Stimulated activated CD8-positive, alpha-beta memory T cell treated with anti-CD3 and anti-CD28 coated beads, Interleukin-15, amount 100 ng/mL, for 48 hours (primary cell): ENCODE data around the gene PALMD.

ENCODE experiments used
- DNase-seq, 2 donors: peaks; one replicate each; pipeline ENCODE4 v3.0.0-alpha.2; 2020; ENCODE audit warnings: low read depth in 2 of 2

PALMD gene

GRCh38 chr1:99696616-99697015 lies 50.7 kb downstream of the PALMD start:
- no peak for DNase-seq

DNA sequence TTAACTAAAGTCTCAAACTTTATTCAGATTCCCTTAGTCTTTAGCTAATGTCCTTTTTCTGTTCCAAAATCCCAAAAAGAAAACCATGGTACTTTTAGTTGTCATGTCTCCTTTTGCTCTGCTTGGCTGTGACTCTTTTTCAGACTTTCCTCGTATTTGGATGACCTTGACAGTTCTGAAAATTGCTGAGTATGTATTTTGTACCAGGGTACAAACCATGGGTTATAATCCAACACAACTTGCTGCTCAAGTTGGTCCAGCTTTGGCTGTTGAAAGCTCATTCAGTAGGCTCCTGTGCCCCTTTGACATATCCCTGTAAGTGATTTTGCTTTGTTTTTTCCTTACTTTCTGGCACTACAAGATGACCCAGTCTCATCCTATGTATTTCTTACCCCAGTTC lies 51.7 kb downstream of the PALMD start:
- no peak for DNase-seq

GRCh38 chr1:99700020-99700419 lies 54.1 kb downstream of the PALMD start:
- DNase-seq: no peak

- DNase-seq: no peak
Observed at GRCh38 chr1:99702221-99702620, 56.3 kb downstream of the PALMD start.

DNA sequence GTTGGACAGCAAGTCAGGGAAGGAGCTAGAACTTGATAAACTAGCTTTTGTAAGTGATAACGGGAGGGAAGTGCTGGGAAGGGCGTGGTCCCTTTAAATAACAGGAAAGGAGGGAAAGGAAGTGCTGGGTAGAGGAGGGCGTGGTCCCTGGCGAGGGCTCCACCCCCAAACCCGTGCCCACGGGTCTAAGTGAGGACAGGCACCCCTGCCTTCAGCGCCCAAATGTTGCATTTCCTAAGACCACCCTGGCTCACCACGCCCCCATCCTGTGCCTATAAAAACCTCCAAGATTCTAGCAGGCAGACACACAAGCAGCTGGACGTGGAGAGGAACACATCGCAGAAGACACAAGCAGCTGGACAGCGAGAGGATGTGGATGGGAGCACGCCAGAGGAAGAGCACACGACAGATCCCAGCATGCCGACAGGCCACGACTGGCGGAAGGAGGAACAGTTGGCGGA lies 58.5 kb downstream of the PALMD start:
- no peak for DNase-seq

- DNase-seq: no peak
Observed at GRCh38 chr1:99705385-99705784, 59.5 kb downstream of the PALMD start.

DNA sequence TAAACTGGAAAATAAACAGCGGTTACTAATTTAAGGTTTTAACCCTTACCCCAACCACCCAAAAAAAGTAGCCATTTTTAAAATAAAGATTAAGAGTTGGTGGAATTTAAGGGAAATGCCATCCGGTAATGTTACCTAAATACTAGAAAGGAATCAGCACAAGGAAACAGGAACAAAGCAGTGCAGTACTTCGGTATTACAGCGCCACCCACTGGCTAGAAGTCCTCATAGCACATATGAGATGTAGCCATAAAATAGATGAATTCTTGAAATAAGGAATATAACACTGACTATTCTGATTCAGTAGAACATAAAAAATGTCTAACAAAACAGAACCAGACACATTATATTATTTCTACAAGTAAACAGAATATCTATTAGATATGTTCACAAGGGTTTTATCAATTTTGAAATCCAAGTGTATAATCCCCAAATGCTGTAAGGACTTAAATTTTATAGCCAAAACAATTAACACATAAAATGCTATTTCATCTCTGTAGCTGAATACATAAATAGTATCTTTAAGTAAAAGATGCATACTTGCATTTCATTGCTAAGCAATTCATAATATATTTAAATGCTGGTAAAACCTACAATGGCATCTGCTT lies 61.7 kb downstream of the PALMD start:
- DNase-seq: peak; percentile 16 to 25

GRCh38 chr1:99710994-99711393 lies 65.1 kb downstream of the PALMD start:
- DNase-seq: no peak

DNA sequence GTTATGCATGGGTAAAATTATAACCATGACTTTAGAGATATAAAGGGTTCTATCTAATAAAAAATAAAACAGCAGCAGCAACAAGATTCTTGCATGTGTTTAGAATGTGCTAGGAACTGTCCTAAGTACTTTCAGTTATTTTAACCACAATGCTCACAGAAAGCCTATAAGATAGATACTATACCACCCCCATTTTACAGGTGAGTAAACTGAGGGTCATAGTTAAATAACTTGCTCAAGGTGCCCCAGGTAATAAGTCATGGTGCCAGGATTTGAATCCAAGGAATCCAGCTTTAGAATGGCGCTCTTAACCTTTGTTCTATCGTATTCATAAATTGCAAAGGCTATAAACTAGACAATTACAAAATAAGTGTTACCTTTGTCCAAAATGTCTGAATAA lies 67.1 kb downstream of the PALMD start:
- DNase-seq: no peak

- no peak for DNase-seq
Observed at GRCh38 chr1:99717005-99717404, 71.1 kb downstream of the PALMD start.

GRCh38 chr1:99723251-99723650 lies 77.3 kb downstream of the PALMD start:
- DNase-seq: no peak

DNA sequence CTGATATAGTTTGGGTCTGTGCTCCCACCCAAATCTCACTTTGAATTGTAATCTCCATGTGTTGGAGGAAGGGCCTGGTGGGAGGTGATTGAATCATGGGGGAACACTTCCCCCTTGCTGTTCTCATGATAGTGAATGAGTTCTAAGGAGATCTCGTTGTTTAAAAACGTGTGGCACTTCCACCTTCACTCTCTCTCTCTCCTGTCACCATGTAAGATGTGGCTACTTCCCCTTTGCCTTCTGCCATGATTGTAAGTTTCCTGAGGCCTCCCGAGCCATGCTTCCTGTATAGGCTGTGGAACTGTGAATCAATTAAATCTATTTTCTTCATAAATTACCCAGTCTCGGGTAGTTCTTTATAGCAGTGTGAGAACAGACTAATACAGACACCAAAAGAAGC lies 80.1 kb downstream of the PALMD start:
- DNase-seq: no peak

DNA sequence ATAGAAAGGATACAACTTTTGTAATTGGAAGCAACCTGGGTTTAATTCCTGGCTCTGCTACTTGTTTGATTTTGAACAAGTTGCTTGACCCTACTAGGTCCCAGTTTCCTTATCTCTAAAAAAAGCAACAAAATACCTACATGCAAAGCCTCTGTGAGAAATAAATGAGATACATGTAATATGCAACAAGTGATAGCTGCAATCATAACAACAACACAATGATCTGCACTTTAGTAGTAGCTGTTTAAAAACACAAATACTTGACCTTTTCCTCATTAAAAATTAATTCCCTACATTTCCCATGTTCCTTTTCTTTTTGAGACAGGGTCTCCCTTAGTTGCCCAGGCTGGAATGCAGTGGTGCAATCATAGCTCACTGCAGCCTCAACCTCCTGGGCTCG lies 80.5 kb downstream of the PALMD start:
- DNase-seq: no peak

- DNase-seq: no peak
Observed at GRCh38 chr1:99726818-99727217, 80.9 kb downstream of the PALMD start.

GRCh38 chr1:99727575-99728185 lies 81.8 kb downstream of the PALMD start:
- no peak for DNase-seq

DNA sequence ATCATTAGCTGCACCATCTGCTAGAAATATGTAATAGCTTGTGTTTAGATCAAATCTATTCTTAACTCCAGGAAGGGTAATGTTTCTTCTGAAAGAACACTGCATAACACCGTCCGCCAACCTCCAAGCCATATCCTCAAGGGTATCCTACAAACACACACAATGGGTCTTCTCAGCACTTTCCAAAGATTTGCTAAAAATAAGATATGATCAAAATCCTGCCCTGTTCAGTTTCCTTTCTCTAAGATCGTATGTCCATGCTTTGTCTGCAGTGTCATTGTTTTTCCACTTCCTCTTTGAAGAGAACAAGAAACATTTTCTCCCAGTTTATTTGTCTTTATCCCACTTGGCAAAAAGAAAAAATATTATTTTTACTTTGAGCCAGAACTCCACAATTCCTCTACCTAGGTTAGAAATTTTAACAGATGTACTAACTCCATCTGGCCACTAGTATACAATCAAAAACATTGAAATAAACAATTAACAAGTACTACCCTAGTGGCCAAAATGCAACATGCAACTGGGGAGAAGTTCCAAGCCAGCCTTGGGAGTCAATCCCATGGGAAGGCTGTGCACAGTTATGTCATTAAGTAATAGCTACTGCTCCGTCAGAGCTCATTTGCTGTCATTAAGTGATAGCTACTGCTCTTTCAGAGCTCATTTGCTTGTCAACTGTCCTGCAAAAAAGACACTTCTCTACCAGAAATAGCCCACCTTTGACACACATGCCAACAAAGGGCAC lies 82.8 kb downstream of the PALMD start:
- DNase-seq: no peak

DNA sequence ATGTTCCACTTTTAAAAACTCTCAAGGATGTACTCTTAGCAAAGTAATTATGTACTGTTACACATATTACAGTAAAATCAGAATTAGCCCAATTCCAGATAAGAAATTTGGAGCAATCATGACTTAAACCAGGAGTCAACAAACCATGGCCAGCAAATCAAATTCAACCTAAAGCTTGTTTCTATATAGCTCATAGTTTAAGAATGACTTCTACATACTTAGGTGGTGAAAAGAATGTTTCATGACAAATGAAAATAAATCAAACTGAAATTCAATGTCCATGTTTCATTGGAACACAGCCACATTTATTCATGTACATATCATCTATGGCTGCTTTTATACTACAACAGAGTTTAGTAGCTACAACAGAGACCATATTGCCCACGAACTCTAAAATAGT lies 85.5 kb downstream of the PALMD start:
- DNase-seq: no peak

- DNase-seq: no peak
Observed at GRCh38 chr1:99735852-99736251, 89.9 kb downstream of the PALMD start.

DNA sequence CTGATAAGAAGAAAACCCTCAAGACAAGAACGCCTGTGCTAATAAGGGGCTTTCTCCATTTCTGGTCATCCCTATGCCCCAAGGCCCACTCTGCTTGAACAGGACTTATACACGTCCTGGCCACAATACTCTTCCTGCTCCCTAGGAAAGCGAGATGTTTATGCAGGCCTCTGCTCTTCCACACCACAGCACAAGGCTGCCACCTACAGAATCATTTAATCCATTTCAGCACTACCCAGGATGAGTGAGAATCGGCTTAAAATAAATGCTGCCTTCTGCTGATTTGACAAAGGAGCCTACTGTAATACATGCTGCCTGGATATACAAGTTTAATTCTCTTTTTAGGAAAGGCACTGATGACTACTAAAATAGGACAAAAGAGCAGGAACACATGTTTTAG lies 91.1 kb downstream of the PALMD start:
- DNase-seq: no peak

GRCh38 chr1:99738858-99739465 lies 93.0 kb downstream of the PALMD start:
- DNase-seq: no peak

DNA sequence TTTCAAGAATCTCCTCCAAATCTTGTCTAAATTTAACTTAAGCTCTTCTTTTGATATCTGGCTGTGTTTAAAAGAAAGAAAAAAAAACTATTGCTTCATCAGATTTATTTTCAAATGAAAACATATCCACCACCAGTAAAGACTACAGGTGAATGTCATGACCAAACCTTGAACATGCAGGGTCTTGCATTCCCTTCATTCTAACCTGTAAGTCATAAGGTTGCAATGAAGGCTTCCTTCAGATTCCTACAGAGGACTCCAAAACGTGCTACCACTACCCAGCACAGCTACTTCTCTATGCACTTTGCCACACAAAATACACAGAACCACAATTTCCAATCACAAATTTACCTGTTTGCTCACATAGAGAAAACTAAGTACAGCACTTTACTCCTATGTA lies 94.2 kb downstream of the PALMD start:
- DNase-seq: no peak
